Effector memory CD4-positive, alpha-beta T cell (primary cell): Measurements from ENCODE around the gene RASSF8.

ENCODE experiments used
- DNase-seq, 3 donors: peaks; one replicate each; pipeline ENCODE4 v3.0.0-alpha.2; 2020
- H3K27ac ChIP-seq: 2 replicates; pipeline ENCODE4 v1.7.0; 2013; ENCODE audit warnings: mild to moderate bottlenecking, low read length, moderate library complexity; ENCODE audit not compliant: insufficient read depth, poor library complexity, severe bottlenecking
- H3K27me3 ChIP-seq: replicated peaks from 2 replicates; pipeline ENCODE4 v1.7.0; 2013; ENCODE audit warnings: mild to moderate bottlenecking, low read length; ENCODE audit not compliant: insufficient read depth, control insufficient read depth, poor library complexity, severe bottlenecking
- H3K36me3 ChIP-seq: 2 replicates; pipeline ENCODE4 v1.7.0; 2013; ENCODE audit warnings: mild to moderate bottlenecking, low read length, moderate library complexity; ENCODE audit not compliant: control insufficient read depth, insufficient read depth
- H3K4me1 ChIP-seq: 2 replicates; pipeline ENCODE4 v1.7.0; 2013; ENCODE audit warnings: low read length, mild to moderate bottlenecking; ENCODE audit not compliant: control insufficient read depth, insufficient read depth, poor library complexity, severe bottlenecking
- H3K4me3 ChIP-seq: 2 replicates; pipeline ENCODE4 v1.7.0; 2013; ENCODE audit warnings: low read length, low read depth, mild to moderate bottlenecking; ENCODE audit not compliant: insufficient read depth, poor library complexity, severe bottlenecking
- H3K9me3 ChIP-seq: 2 replicates; pipeline ENCODE4 v1.7.0; 2013; ENCODE audit warnings: mild to moderate bottlenecking, low read length, moderate library complexity; ENCODE audit not compliant: control insufficient read depth

Gene RASSF8

DNA sequence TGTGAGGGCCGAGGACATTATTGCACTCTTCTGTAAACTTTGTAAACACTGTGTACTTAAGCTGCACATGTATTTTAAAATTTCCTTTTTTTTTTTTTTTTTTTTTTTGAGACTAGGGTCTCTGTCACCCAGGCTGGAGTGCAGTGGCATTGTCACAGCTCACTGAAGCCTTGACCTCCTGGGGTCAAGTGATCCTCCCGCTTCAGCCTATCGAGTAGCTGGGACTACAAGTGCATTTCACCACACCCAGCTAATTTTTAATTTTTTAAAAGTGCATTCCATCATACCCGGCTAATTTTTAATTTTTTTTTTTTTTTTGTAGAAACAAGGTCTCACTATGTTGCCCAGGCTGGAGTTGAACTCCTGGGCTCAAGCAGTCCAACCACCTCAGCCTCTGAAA is 42.4 kb downstream of the RASSF8 start:
- DNase-seq: no peak
- no peaks in the 10 kb centered on the region for H3K36me3 ChIP-seq
- no peaks in the 10 kb centered on the region for H3K27me3 ChIP-seq
- H3K27ac ChIP-seq: no peak overlapping the region
- no peaks in the 10 kb centered on the region for H3K9me3 ChIP-seq
- H3K4me1 ChIP-seq: no peaks in the 10 kb centered on the region
- H3K4me3 ChIP-seq: no peak overlapping the region

- H3K9me3 ChIP-seq: no peaks in the 10 kb centered on the region
- no peaks in the 10 kb centered on the region for H3K4me1 ChIP-seq
- H3K27me3 ChIP-seq: no peaks in the 10 kb centered on the region
- no peak for DNase-seq
- H3K36me3 ChIP-seq: no peaks in the 10 kb centered on the region
- no peak overlapping the region for H3K27ac ChIP-seq
- H3K4me3 ChIP-seq: no peak overlapping the region
These were observed 43.0 kb downstream of the RASSF8 start for GRCh38 chr12:26001530-26001929.

DNA sequence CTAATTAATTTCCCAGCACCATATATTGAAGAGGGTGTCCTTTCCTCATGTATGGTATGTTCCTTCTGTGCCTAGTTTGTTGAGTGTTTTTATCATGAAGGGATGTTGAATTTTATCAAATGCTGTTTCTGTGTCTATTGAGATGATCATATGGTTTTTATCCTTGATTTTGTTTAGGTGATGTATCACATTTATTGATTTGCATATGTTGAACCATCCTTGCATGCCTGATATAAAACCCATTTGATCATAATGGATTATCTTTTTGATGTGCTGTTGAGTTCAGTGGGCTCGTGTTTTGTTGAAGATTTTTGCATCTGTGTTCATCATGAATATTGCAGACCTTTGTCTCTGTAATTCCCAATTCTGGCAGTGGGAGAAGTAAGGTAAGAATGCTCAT is 44.6 kb downstream of the RASSF8 start:
- Histone ChIP-seq H3K27ac (no peak overlapping the region), H3K9me3 (no peaks in the 10 kb centered on the region), H3K36me3 (no peaks in the 10 kb centered on the region), H3K27me3 (no peaks in the 10 kb centered on the region), H3K4me3 (no peak overlapping the region), H3K4me1 (no peaks in the 10 kb centered on the region)
- DNase-seq: no peak

- Histone ChIP-seq H3K27me3 (no peaks in the 10 kb centered on the region), H3K9me3 (no peaks in the 10 kb centered on the region), H3K36me3 (no peaks in the 10 kb centered on the region), H3K27ac (no peak overlapping the region), H3K4me3 (no peak overlapping the region), H3K4me1 (no peaks in the 10 kb centered on the region)
- DNase-seq: no peak
These were observed 49.1 kb downstream of the RASSF8 start for GRCh38 chr12:26007566-26007965.

GRCh38 chr12:26009593-26009992 is 51.1 kb downstream of the RASSF8 start:
- H3K27me3 ChIP-seq: no peaks in the 10 kb centered on the region
- no peak overlapping the region for H3K27ac ChIP-seq
- no peak for DNase-seq
- H3K36me3 ChIP-seq: no peaks in the 10 kb centered on the region
- no peaks in the 10 kb centered on the region for H3K4me1 ChIP-seq
- no peaks in the 10 kb centered on the region for H3K9me3 ChIP-seq
- H3K4me3 ChIP-seq: no peak overlapping the region

DNA sequence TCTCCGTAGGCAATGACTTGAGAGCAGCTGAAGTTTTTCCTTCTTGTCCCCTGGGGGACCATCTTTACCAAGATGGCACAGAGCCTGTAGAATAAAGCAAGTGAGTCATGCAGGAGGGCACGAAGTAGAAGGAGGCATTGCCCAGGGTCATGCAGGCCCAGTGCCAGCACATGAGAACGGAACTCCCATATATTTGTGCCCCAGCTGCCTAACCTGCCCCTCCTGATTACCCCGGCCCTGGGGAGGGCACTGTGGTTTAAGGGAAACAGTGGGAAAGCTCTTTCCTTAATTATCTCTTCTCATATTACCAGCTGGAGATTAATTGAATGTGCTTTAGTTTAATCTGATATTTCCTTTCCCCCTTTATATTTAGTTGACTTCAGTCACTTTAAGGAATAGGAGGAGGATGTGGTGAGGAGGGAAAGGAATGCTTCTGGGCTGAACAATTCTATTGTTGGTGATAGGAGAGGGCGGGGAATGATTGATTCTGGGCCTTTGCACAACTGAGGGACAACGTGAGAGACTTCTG is 51.9 kb downstream of the RASSF8 start:
- H3K9me3 ChIP-seq: no peaks in the 10 kb centered on the region
- no peaks in the 10 kb centered on the region for H3K4me1 ChIP-seq
- no peak for DNase-seq
- no peaks in the 10 kb centered on the region for H3K36me3 ChIP-seq
- H3K4me3 ChIP-seq: no peak overlapping the region
- no peaks in the 10 kb centered on the region for H3K27me3 ChIP-seq
- H3K27ac ChIP-seq: no peak overlapping the region

- H3K27ac ChIP-seq: no peak overlapping the region
- no peak overlapping the region for H3K4me3 ChIP-seq
- no peak for DNase-seq
- H3K9me3 ChIP-seq: no peaks in the 10 kb centered on the region
- H3K4me1 ChIP-seq: no peaks in the 10 kb centered on the region
- H3K27me3 ChIP-seq: no peaks in the 10 kb centered on the region
- H3K36me3 ChIP-seq: no peaks in the 10 kb centered on the region
These were observed 52.6 kb downstream of the RASSF8 start for GRCh38 chr12:26011099-26011498.

- H3K9me3 ChIP-seq: no peaks in the 10 kb centered on the region
- H3K4me1 ChIP-seq: no peaks in the 10 kb centered on the region
- no peak overlapping the region for H3K4me3 ChIP-seq
- no peak overlapping the region for H3K27ac ChIP-seq
- H3K27me3 ChIP-seq: no peaks in the 10 kb centered on the region
- no peak for DNase-seq
- H3K36me3 ChIP-seq: no peaks in the 10 kb centered on the region
These were observed 55.6 kb downstream of the RASSF8 start for GRCh38 chr12:26014085-26014484.

DNA sequence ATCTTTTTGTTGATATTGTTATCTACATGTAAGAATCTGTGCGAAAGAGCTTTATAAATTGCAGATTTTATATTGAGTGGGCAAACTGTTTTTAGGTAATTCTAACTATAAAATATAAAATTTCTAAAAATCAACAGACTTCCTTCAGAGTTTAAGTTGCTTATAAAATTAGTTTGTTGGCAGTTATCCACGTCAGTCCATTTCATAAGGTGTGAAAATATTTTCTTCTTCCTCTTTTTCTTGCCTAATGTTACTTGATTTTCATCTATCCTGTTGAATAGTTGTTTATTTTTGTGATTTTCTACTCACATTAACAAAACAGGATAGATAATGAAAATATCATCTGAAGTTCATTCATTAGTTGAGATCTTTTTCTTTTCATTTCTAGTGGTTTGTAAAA is 58.0 kb downstream of the RASSF8 start:
- DNase-seq: no peak
- H3K27me3 ChIP-seq: no peaks in the 10 kb centered on the region
- no peak overlapping the region for H3K27ac ChIP-seq
- no peaks in the 10 kb centered on the region for H3K36me3 ChIP-seq
- no peaks in the 10 kb centered on the region for H3K4me1 ChIP-seq
- no peaks in the 10 kb centered on the region for H3K9me3 ChIP-seq
- no peak overlapping the region for H3K4me3 ChIP-seq

DNA sequence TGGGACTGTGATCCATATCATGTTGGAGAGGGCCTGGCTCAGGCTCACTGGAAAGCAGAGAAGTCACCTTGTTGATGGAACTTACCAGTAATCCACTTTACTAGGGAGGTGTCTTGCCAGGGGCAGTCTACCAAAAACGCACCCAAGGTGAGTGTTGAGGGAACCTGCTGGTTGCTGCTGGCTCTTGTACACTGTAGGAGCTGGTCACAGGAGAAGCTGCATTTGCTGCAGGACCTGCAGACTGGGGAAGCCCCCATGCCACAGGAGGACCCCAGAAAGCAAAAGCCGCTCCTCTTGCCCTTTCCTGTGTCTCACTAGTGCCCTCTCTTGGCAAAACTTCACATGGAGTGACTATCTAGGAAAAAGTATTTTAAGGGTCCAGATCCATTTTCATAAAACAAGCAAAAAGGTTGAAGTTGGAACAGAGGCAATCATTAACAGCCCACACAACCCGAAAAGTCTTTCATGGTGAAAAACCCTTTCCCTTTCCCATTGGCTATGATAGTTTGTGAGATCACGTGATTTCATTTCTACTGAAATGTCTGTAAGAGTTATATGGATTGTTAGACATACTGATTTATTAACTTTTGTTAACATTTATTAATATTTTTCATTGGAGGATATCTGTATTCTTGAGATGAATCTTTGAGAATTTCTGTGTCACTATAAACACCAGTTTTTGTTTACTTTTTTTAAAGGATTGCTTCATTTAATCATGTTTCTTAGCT is 59.2 kb downstream of the RASSF8 start:
- Histone ChIP-seq H3K27me3 (no peaks in the 10 kb centered on the region), H3K27ac (no peak overlapping the region), H3K9me3 (no peaks in the 10 kb centered on the region), H3K36me3 (no peaks in the 10 kb centered on the region), H3K4me1 (no peaks in the 10 kb centered on the region), H3K4me3 (no peak overlapping the region)
- no peak for DNase-seq
